Measurements from ENCODE around the gene CYP4F2.
"Not testable (repeated sequence)": the region's sequence is repeated elsewhere in the genome, so short reads cannot be mapped to it uniquely, and the experiment has no call there.

The CYP4F2 gene

GRCh38 chr19:15843203-15843893 lies 54.5 kb downstream of the CYP4F2 start:
- no peak for DNase-seq

- DNase-seq = no peak
Observed at GRCh38 chr19:15841875-15842569, 55.9 kb downstream of the CYP4F2 start.

GRCh38 chr19:15840833-15841232 lies 57.0 kb downstream of the CYP4F2 start:
- DNase-seq = no peak

- not testable (repeated sequence) for DNase-seq
Observed at GRCh38 chr19:15839888-15840287, 58.0 kb downstream of the CYP4F2 start.

- no peak for DNase-seq
Observed at GRCh38 chr19:15838351-15838750, 59.5 kb downstream of the CYP4F2 start.

GRCh38 chr19:15837221-15837731 lies 60.6 kb downstream of the CYP4F2 start:
- DNase-seq = no peak

GRCh38 chr19:15836330-15837220 lies 61.3 kb downstream of the CYP4F2 start:
- DNase-seq = peak; percentile 85

GRCh38 chr19:15835565-15836329 lies 62.1 kb downstream of the CYP4F2 start:
- DNase-seq = not testable (repeated sequence)

- not testable (repeated sequence) for DNase-seq
Observed at GRCh38 chr19:15834232-15834631, 63.6 kb downstream of the CYP4F2 start.

GRCh38 chr19:15831626-15832025 lies 66.2 kb downstream of the CYP4F2 start:
- DNase-seq = no peak

- no peak for DNase-seq
Observed at GRCh38 chr19:15829786-15830185, 68.1 kb downstream of the CYP4F2 start.

GRCh38 chr19:15829306-15829698 lies 68.6 kb downstream of the CYP4F2 start:
- no peak for DNase-seq

- not testable (repeated sequence) for DNase-seq
Observed at GRCh38 chr19:15828611-15829305, 69.1 kb downstream of the CYP4F2 start.

- DNase-seq = no peak
Observed at GRCh38 chr19:15828121-15828610, 69.7 kb downstream of the CYP4F2 start.

All from SIG-M5 (cell line).